ENCODE data around the gene SH2D3C. TPM values are rescaled to one million over a fixed set of nuclear protein-coding genes. Genes with fewer than 3 reads are reported as not detected.

SH2D3C gene
- total and polyA plus RNA-seq, 7 donors: 1.4 to 11.3 (median 5.0) TPM

DNA sequence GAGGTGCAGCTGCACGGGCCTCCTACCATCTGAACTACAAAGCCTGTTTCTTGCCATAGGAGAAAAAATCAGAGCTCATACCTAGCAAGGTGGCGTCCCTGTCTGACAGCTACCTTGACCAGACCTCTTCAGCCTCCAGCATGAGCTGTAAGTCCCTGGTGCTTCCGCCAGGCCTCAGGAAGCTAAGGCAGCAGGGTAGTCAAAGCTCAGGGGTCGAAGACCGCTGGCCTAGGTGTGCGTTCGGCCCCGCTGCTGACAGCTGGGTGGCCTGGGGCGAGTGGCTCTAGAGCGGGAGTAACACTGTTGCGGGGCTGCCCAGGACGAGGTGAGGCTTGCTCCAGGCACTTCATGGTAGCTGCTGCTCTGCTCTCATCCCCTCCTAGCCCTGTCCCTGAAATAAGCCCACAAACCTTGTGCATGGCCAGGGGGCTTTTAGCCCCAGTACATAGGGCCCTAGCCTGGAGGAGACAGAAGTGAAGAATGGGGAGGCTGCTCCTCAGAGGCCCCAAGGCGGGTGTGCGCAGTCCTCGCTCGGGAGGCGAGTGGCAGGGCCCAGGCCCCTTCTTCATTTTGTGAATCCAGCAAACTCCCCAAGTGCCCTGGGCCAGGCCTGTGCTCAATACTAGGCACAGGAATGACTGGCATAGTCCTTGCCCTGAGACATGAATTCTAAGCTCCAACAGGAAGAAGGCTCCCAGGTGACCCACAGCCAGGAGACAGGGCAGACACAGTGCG lies 48.8 kb downstream of the SH2D3C start:
- 90% methylated on average over 18 of the region's 18 CpGs for WGBS, 2 donors

DNA sequence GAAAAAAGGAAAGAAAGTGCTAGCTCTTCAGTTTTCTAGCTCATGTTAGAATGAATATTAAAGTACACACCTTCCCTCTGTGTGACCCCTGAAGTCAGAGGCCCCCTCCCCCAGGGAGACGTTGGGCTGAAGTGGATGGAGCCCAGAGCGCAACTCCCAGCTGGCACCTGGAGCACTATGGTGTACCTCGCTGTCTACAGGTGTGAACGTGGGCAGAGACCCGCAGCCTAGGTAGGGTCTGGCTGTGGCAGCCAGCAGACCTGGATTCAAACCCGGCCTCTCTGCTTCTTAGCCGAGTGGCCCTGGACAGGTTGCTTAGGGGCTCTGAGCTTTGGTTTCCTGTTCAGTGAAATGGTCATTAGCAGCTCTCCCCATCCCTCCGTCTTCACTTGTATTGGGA lies 49.7 kb downstream of the SH2D3C start:
- Histone ChIP-seq H3K4me3 (no peak overlapping the region), H3K27me3 (peaks cover 0 to 6% (median 0%) of the 10 kb centered on the region in 3 donors), H3K27ac (no peak overlapping the region), H3K36me3 (peaks cover 0 to 17% (median 4%) of the 10 kb centered on the region in 4 donors), H3K4me1 (peaks cover 0 to 22% (median 14%) of the 10 kb centered on the region in 4 donors), H3K9me3 (no peaks in the 10 kb centered on the region)
- intact Hi-C loops (cut with DNase I): no loop called here
- WGBS, 2 donors: 91 to 93% methylated on average over 8 of the region's 8 CpGs
- DNase-seq: no peak
- TF ChIP-seq, protein P1, sequence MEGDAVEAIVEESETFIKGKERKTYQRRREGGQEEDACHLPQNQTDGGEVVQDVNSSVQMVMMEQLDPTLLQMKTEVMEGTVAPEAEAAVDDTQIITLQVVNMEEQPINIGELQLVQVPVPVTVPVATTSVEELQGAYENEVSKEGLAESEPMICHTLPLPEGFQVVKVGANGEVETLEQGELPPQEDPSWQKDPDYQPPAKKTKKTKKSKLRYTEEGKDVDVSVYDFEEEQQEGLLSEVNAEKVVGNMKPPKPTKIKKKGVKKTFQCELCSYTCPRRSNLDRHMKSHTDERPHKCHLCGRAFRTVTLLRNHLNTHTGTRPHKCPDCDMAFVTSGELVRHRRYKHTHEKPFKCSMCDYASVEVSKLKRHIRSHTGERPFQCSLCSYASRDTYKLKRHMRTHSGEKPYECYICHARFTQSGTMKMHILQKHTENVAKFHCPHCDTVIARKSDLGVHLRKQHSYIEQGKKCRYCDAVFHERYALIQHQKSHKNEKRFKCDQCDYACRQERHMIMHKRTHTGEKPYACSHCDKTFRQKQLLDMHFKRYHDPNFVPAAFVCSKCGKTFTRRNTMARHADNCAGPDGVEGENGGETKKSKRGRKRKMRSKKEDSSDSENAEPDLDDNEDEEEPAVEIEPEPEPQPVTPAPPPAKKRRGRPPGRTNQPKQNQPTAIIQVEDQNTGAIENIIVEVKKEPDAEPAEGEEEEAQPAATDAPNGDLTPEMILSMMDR (IDR thresholded peaks at IDR 0.05): no peak
- TF ChIP-seq POLR2A (IDR thresholded peaks at IDR 0.05) (no peak), EP300 (IDR thresholded peaks at IDR 0.05) (no peak), POLR2AphosphoS5 (IDR thresholded peaks at IDR 0.05) (no peak)

More for the DNA sequence above, 48.8 kb downstream of the SH2D3C start:
- Histone ChIP-seq H3K27me3 (peaks cover 0 to 3% (median 0%) of the 10 kb centered on the region in 3 donors), H3K9me3 (no peaks in the 10 kb centered on the region), H3K4me1 (peaks cover 0 to 23% (median 15%) of the 10 kb centered on the region in 4 donors), H3K27ac (no peak overlapping the region), H3K4me3 (no peak overlapping the region), H3K36me3 (peaks cover 0 to 17% (median 4%) of the 10 kb centered on the region in 4 donors)
- no peak for TF ChIP-seq POLR2AphosphoS5 (IDR thresholded peaks at IDR 0.05)
- intact Hi-C loops (cut with DNase I): loop anchor here (5.0 kb wide), 2 partner anchors 117 to 227 kb away; partner anchors contain the start of gene STXBP1
- DNase-seq: no peak

DNA sequence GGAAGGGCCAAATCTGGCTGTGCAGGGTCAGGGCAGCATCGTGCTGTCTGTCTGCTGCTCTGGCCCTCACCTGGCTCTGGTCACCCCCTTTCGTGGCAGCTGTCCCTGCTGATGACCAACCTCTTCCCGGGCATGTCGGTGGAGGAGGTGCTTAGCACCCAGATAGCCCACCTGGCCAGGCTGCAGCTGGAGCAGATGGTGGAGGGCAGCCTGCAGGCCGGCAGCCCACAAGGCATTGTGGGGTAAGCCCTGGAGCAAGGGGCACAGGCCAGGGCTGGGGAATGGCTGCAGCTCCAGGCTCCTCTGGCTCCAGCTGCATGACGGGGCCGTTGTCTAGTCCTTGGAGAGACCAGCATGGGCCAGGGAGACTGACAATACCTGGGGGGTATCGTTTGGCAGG lies 51.6 kb downstream of the SH2D3C start:
- peaks cover 0 to 6% (median 0%) of the 10 kb centered on the region in 3 donors for H3K27me3 ChIP-seq
- peaks cover 0 to 11% (median 3%) of the 10 kb centered on the region in 4 donors for H3K36me3 ChIP-seq
- peaks cover 0 to 12% (median 10%) of the 10 kb centered on the region in 4 donors for H3K4me1 ChIP-seq
- TF ChIP-seq EP300 (IDR thresholded peaks at IDR 0.05) (no peak), POLR2A (IDR thresholded peaks at IDR 0.05) (no peak), POLR2AphosphoS5 (IDR thresholded peaks at IDR 0.05) (no peak)
- TF ChIP-seq, protein P1 (IDR thresholded peaks at IDR 0.05): no peak
- intact Hi-C loops (cut with DNase I): no loop called here
- H3K27ac ChIP-seq: no peak overlapping the region
- no peak for DNase-seq
- H3K4me3 ChIP-seq: no peak overlapping the region
- WGBS, 2 donors: 81 to 82% methylated on average over 8 of the region's 8 CpGs
- H3K9me3 ChIP-seq: no peaks in the 10 kb centered on the region

DNA sequence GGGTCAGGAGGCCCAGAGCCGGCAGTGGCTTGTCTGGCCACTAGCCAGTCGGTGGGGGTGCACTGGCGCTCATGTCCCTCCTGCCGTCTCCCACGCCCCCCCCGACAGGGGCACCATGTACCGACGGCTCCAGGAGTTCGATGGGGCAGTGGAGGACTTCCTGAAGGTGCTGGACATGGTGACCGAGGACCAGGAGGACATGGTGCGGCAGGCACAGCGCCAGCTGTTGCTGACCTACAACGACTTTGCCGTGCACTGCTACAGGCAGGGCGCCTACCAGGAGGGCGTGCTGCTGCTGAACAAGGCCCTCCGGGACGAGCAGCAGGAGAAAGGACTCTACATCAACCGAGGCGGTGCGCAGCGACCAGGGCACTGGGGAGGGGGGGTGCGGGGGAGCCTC lies 54.5 kb downstream of the SH2D3C start:
- intact Hi-C loops (cut with DNase I): no loop called here
- peaks cover 0 to 11% (median 8%) of the 10 kb centered on the region in 4 donors for H3K4me1 ChIP-seq
- no peaks in the 10 kb centered on the region for H3K36me3 ChIP-seq
- H3K4me3 ChIP-seq: no peak overlapping the region
- no peaks in the 10 kb centered on the region for H3K9me3 ChIP-seq
- no peak for DNase-seq
- WGBS, 2 donors: 16 to 61% methylated on average over 23 of the region's 23 CpGs
- TF ChIP-seq POLR2A (IDR thresholded peaks at IDR 0.05) (no peak), POLR2AphosphoS5 (IDR thresholded peaks at IDR 0.05) (no peak)
- TF ChIP-seq, protein P1 (IDR thresholded peaks at IDR 0.05): no peak
- no peak overlapping the region for H3K27ac ChIP-seq
- peaks cover 0 to 6% (median 0%) of the 10 kb centered on the region in 3 donors for H3K27me3 ChIP-seq

DNA sequence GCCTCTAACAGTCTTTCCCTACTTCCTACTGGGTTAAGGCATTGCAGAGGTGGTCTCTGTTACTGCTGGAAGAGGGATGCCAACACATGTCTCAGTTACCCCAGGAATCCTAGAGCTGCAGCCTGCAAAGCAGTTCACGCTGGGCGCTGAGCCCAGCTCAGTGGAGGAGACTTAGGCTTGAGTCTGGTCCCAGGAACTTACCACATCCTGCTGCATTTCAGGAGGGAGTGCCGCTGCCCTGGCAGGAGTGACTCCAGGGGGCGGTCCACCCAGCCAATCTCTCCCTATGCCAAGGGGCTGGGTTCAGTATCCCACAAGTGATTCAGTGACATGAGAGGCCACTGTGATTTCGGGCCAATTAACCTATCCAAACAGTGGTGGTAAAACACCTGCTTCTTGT lies 55.0 kb downstream of the SH2D3C start:
- Histone ChIP-seq H3K4me3 (no peak overlapping the region), H3K27me3 (peaks cover 0 to 6% (median 0%) of the 10 kb centered on the region in 3 donors), H3K4me1 (peaks cover 0 to 11% (median 8%) of the 10 kb centered on the region in 4 donors), H3K36me3 (no peaks in the 10 kb centered on the region), H3K27ac (no peak overlapping the region), H3K9me3 (no peaks in the 10 kb centered on the region)
- TF ChIP-seq POLR2AphosphoS5 (IDR thresholded peaks at IDR 0.05) (no peak), EP300 (IDR thresholded peaks at IDR 0.05) (no peak), POLR2A (IDR thresholded peaks at IDR 0.05) (no peak)
- TF ChIP-seq, protein P1 (IDR thresholded peaks at IDR 0.05): no peak
- DNase-seq: no peak
- intact Hi-C loops (cut with DNase I): no loop called here
- 21 to 67% methylated on average over 5 of the region's 5 CpGs for WGBS, 2 donors

Data from sigmoid colon (tissue), 7 donors.